Muscle layer of colon (tissue), 2 donors: ENCODE measurements around the gene PRR19.

Experiments used
- H3K27ac ChIP-seq: one replicate; pipeline ENCODE4 v1.7.0; 2013; ENCODE audit warnings: low read depth, mild to moderate bottlenecking, low read length, moderate library complexity
- H3K27me3 ChIP-seq, 2 donors: one replicate each; pipeline ENCODE4 v1.7.0; 2013; ENCODE audit warnings: low read length in 2 of 2, mild to moderate bottlenecking in 2 of 2; ENCODE audit not compliant: insufficient read depth in 2 of 2, control insufficient read depth in 1 of 2
- H3K36me3 ChIP-seq: one replicate; pipeline ENCODE4 v1.7.0; 2013; ENCODE audit warnings: mild to moderate bottlenecking, low read length; ENCODE audit not compliant: insufficient read depth
- H3K4me1 ChIP-seq: one replicate; pipeline ENCODE4 v1.7.0; 2013; ENCODE audit warnings: mild to moderate bottlenecking, low read length; ENCODE audit not compliant: insufficient read depth
- H3K4me3 ChIP-seq, 2 donors: one replicate each; pipeline ENCODE4 v1.7.0; 2013; ENCODE audit warnings: low read length in 2 of 2, low read depth in 1 of 2, mild to moderate bottlenecking in 1 of 2, moderate library complexity in 1 of 2
- H3K9ac ChIP-seq: one replicate; pipeline ENCODE4 v1.7.0; 2013; ENCODE audit warnings: low read length
- H3K9me3 ChIP-seq: one replicate; pipeline ENCODE4 v1.7.0; 2013; ENCODE audit warnings: mild to moderate bottlenecking, low read length
- donor health status: abdominal sarcoma.
- donor health status: Adenocarcinoma of cecum.

The PRR19 gene

DNA sequence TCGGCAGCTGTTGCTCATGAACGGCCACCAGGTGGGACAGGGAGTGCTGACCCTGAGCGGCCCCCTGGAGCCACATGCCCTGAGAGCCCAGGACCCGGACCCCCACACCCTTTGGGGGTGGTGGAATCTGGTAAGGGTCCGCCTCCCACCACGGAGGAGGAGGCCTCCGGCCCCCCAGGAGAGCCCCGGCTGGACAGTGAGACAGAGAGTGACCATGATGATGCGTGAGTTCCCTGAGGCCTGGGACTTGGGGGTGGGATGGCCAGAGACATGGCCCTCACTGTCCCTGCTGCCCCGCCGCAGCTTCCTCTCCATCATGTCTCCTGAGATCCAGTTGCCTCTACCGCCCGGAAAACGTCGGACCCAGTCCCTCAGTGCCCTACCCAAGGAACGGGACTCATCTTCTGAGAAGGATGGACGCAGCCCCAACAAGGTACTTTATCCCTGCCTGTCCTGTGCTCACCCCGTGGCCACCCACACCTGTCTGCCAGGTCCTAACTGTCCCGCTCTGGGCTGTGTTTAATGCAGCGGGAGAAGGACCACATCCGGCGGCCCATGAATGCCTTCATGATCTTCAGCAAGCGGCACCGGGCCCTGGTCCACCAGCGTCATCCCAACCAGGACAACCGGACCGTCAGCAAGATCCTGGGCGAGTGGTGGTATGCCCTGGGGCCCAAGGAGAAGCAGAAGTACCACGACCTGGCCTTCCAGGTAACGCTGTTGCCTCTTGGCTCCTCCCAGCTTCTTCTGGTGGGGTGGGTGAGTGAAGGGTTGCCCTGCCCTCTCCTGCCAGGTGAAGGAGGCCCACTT is 14.7 kb upstream of the PRR19 start:
- no peak overlapping the region for H3K9ac ChIP-seq
- no peaks in the 10 kb centered on the region for H3K9me3 ChIP-seq
- peaks cover 51% of the 10 kb centered on the region for H3K36me3 ChIP-seq
- H3K27me3 ChIP-seq: no peaks in the 10 kb centered on the region
- no peak overlapping the region for H3K27ac ChIP-seq
- H3K4me1 ChIP-seq: peaks cover 34% of the 10 kb centered on the region
- no peak overlapping the region for H3K4me3 ChIP-seq

DNA sequence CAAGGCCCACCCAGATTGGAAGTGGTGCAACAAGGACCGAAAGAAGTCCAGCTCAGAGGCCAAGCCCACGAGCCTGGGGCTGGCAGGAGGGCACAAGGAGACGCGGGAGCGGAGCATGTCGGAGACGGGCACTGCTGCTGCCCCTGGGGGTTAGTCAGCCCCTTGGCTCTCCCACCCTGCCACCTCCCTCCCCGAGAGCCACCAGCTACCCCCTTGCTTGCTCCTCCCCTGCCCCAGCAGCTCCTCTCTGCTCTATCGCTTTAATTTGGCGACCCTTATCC is 14.2 kb upstream of the PRR19 start:
- no peaks in the 10 kb centered on the region for H3K9me3 ChIP-seq
- H3K9ac ChIP-seq: no peak overlapping the region
- no peak overlapping the region for H3K27ac ChIP-seq
- H3K4me3 ChIP-seq: no peak overlapping the region
- peaks cover 55% of the 10 kb centered on the region for H3K36me3 ChIP-seq
- H3K4me1 ChIP-seq: peaks cover 30% of the 10 kb centered on the region
- no peaks in the 10 kb centered on the region for H3K27me3 ChIP-seq

DNA sequence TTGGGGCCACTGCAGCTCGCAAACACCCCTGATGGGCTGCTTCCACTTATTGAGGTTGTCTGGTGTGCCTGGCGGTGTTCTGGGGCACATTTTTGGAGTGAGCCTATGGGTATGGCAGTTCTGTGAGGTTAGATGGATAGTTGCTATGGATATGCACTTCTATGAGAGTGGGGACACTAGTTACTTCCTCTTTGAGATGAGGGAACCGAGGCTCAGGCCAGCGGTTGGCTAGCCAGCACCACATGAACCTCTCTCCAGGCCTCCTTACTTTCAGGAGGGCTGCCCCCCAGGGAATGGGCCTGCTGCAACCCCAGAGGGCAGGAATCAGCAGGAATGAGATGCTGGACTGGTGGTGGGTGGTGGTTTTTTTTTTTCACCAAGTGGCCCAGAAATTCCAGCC is 13.5 kb upstream of the PRR19 start:
- H3K27me3 ChIP-seq: no peaks in the 10 kb centered on the region
- no peak overlapping the region for H3K9ac ChIP-seq
- H3K36me3 ChIP-seq: peaks cover 62% of the 10 kb centered on the region
- no peak overlapping the region for H3K4me3 ChIP-seq
- H3K9me3 ChIP-seq: no peaks in the 10 kb centered on the region
- H3K27ac ChIP-seq: no peak overlapping the region
- peaks cover 24% of the 10 kb centered on the region for H3K4me1 ChIP-seq

DNA sequence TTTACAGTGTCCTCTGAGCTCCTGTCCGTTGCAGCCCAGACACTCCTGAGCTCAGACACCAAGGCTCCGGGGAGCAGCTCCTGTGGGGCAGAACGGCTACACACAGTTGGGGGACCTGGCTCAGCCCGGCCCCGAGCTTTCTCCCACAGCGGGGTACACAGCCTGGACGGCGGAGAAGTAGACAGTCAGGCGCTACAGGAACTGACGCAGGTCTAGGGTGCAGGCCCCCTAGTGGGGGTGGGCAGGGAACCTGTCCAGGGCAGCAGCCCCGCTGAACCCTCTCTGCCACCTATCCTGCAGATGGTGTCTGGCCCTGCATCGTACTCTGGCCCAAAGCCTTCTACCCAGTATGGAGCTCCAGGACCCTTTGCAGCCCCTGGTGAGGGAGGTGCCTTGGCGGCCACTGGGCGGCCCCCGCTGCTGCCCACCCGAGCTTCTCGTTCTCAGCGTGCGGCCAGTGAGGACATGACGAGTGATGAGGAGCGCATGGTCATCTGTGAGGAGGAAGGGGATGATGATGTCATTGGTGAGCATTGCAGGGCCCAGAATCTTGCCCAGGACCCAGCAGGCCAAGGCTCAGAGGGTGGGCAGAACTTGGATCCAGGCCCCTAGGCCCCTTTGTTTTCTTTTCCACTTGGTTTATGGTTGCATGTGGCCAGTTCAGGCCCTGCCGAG is 12.9 kb upstream of the PRR19 start:
- Histone ChIP-seq H3K27ac (no peak overlapping the region), H3K36me3 (peaks cover 63% of the 10 kb centered on the region), H3K4me3 (no peak overlapping the region), H3K9me3 (no peaks in the 10 kb centered on the region), H3K9ac (no peak overlapping the region), H3K27me3 (no peaks in the 10 kb centered on the region), H3K4me1 (peaks cover 23% of the 10 kb centered on the region)

DNA sequence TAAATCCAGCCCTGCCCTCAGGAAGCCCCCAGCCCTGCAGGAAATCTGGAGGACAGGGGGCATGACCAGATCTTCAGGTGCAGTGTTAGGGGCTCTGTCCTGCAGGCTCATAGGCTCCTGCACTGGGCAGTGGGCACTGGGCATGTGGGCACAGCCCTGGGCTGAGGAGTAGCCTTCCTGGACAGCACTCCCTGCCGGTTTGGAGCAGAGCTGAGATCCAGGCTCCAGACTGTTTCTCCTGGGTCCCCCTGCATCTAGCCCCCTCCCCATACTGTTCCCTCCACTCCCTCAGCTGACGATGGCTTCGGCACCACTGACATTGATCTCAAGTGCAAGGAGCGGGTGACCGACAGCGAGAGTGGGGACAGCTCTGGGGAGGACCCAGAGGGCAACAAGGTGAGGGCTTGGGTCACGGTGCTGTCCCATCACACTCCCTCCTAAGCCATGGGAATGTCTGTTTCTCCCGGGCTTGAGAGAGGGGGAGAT is 12.3 kb upstream of the PRR19 start:
- Histone ChIP-seq H3K27me3 (no peaks in the 10 kb centered on the region), H3K4me3 (no peak overlapping the region), H3K36me3 (peaks cover 68% of the 10 kb centered on the region), H3K9ac (no peak overlapping the region), H3K4me1 (peaks cover 23% of the 10 kb centered on the region), H3K9me3 (no peaks in the 10 kb centered on the region), H3K27ac (no peak overlapping the region)

DNA sequence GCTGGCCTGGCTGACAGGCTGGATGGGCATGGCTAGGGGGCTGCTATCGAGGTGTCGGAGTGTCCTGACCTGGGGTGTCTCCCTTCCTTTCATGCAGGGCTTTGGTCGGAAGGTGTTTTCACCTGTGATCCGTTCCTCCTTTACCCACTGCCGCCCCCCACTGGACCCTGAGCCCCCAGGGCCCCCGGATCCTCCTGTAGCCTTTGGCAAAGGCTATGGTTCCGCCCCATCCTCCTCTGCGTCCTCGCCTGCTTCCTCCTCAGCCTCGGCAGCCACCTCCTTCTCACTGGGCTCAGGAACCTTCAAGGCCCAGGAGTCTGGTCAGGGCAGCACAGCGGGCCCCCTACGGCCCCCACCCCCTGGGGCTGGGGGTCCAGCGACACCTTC is 11.8 kb upstream of the PRR19 start:
- H3K27ac ChIP-seq: no peak overlapping the region
- no peaks in the 10 kb centered on the region for H3K27me3 ChIP-seq
- H3K9ac ChIP-seq: no peak overlapping the region
- H3K4me3 ChIP-seq: no peak overlapping the region
- H3K4me1 ChIP-seq: peaks cover 18% of the 10 kb centered on the region
- peaks cover 69% of the 10 kb centered on the region for H3K36me3 ChIP-seq
- no peaks in the 10 kb centered on the region for H3K9me3 ChIP-seq

DNA sequence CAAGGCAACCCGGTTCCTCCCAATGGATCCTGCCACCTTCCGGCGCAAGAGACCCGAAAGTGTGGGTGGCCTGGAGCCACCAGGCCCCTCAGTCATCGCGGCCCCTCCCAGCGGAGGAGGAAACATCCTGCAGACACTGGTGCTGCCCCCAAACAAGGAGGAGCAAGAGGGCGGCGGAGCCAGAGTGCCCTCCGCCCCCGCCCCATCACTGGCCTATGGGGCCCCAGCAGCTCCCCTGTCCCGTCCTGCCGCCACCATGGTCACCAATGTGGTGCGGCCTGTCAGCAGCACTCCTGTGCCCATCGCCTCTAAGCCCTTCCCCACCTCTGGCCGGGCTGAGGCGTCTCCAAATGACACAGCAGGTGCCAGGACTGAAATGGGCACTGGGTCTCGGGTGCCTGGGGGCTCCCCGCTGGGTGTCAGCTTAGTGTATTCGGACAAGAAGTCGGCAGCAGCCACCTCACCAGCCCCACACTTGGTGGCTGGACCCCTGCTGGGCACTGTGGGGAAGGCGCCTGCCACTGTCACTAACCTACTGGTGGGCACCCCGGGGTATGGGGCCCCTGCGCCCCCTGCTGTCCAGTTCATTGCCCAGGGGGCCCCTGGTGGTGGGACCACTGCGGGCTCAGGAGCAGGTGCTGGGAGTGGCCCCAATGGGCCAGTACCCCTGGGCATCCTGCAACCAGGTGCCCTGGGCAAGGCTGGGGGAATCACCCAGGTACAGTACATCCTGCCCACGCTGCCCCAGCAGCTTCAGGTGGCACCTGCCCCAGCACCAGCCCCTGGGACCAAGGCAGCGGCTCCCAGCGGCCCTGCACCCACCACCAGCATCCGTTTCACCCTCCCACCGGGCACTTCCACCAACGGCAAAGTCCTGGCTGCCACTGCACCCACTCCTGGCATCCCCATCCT is 11.2 kb upstream of the PRR19 start:
- Histone ChIP-seq H3K36me3 (peaks cover 69% of the 10 kb centered on the region), H3K4me3 (no peak overlapping the region), H3K27me3 (no peaks in the 10 kb centered on the region), H3K9ac (no peak overlapping the region), H3K9me3 (no peaks in the 10 kb centered on the region), H3K27ac (no peak overlapping the region), H3K4me1 (peaks cover 12% of the 10 kb centered on the region)

DNA sequence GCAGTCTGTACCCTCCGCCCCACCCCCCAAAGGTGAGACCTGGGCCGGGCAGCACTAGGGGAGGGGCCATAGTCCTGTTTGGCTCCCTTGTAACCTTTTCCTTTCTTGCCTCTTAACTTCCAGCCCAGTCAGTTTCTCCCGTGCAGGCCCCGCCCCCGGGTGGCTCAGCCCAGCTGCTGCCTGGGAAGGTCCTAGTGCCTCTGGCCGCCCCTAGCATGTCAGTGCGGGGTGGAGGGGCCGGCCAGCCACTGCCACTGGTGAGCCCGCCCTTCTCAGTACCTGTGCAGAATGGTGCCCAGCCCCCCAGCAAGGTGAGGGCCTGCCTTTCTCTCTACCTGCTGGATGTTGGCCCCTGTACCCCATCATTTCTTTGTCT is 10.5 kb upstream of the PRR19 start:
- Histone ChIP-seq H3K36me3 (peaks cover 69% of the 10 kb centered on the region), H3K4me3 (no peak overlapping the region), H3K9ac (no peak overlapping the region), H3K27ac (no peak overlapping the region), H3K4me1 (peaks cover 5% of the 10 kb centered on the region), H3K9me3 (no peaks in the 10 kb centered on the region), H3K27me3 (no peaks in the 10 kb centered on the region)

DNA sequence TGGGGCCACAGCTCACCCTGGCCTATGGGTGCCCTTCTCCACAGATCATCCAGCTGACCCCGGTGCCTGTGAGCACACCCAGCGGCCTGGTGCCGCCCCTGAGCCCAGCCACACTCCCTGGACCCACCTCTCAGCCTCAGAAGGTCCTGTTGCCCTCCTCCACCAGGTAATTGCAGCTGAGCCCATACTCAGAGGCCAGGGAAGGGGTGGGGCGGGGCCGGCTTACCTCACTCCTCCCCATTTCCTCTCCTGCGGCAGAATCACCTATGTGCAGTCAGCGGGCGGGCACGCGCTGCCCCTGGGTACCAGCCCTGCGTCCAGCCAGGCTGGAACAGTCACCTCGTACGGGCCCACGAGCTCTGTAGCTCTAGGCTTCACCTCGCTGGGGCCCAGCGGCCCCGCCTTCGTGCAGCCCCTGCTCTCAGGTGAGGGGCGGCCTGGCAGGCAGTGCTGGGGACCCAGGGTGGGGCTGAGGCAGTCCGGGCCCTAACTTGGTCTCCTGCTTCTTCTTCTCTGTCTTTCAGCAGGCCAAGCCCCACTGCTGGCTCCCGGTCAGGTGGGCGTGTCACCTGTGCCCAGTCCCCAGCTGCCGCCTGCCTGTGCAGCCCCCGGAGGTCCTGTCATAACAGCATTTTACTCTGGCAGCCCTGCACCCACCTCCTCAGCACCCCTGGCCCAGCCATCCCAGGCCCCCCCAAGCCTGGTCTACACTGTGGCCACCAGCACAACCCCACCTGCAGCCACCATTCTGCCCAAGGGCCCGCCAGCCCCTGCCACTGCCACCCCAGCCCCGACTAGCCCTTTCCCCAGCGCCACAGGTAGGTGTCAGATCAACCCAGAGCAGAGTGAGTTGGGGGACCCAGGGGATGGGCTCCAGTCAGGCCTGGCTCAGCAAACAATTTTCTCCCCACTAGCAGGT is 9.6 kb upstream of the PRR19 start:
- Histone ChIP-seq H3K27me3 (no peaks in the 10 kb centered on the region), H3K9ac (no peak overlapping the region), H3K36me3 (peaks cover 65% of the 10 kb centered on the region), H3K27ac (no peak overlapping the region), H3K4me3 (no peak overlapping the region), H3K4me1 (no peaks in the 10 kb centered on the region), H3K9me3 (no peaks in the 10 kb centered on the region)

DNA sequence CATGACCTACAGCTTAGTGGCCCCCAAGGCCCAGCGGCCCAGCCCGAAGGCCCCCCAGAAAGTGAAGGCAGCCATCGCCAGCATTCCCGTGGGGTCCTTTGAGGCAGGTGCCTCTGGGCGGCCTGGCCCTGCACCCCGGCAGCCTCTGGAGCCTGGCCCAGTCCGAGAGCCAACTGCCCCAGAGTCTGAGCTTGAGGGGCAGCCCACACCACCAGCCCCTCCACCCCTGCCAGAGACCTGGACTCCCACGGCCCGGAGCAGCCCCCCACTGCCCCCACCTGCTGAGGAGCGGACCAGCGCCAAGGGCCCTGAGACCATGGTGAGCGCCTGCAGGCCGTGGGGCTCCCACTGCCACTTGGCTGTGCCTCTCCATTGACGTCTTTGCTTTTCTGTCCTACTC is 9.0 kb upstream of the PRR19 start:
- no peaks in the 10 kb centered on the region for H3K9me3 ChIP-seq
- no peak overlapping the region for H3K4me3 ChIP-seq
- H3K36me3 ChIP-seq: peaks cover 58% of the 10 kb centered on the region
- H3K27me3 ChIP-seq: no peaks in the 10 kb centered on the region
- H3K4me1 ChIP-seq: no peaks in the 10 kb centered on the region
- H3K9ac ChIP-seq: no peak overlapping the region
- no peak overlapping the region for H3K27ac ChIP-seq

DNA sequence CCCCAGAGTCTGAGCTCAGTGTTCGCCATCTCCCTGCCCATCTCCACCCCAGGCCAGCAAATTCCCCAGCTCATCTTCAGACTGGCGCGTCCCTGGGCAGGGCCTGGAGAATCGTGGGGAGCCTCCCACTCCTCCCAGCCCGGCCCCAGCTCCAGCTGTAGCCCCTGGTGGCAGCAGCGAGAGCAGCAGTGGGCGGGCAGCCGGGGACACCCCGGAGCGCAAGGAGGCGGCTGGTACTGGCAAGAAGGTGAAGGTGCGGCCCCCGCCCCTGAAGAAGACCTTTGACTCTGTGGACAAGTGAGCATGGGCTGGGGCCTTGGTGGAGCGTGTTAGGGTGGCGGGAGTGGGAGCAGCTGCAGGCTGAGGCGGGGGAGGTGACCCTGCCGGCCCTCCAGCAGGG is 8.4 kb upstream of the PRR19 start:
- peaks cover 52% of the 10 kb centered on the region for H3K36me3 ChIP-seq
- H3K9me3 ChIP-seq: no peaks in the 10 kb centered on the region
- H3K9ac ChIP-seq: no peak overlapping the region
- no peaks in the 10 kb centered on the region for H3K4me1 ChIP-seq
- no peaks in the 10 kb centered on the region for H3K27me3 ChIP-seq
- H3K27ac ChIP-seq: no peak overlapping the region
- H3K4me3 ChIP-seq: no peak overlapping the region
